Activated T-cell treated with anti-CD3 and anti-CD28 coated beads for 48 hours (primary cell): ENCODE results near the gene DOCK10.
A peak's percentile ranks its signal among the peaks of the same experiment; 100 is the strongest.

Experiments used
- DNase-seq: peaks from one replicate; pipeline ENCODE4 v3.0.0-alpha.2; 2020; ENCODE audit warnings: low read depth

Gene DOCK10

DNA sequence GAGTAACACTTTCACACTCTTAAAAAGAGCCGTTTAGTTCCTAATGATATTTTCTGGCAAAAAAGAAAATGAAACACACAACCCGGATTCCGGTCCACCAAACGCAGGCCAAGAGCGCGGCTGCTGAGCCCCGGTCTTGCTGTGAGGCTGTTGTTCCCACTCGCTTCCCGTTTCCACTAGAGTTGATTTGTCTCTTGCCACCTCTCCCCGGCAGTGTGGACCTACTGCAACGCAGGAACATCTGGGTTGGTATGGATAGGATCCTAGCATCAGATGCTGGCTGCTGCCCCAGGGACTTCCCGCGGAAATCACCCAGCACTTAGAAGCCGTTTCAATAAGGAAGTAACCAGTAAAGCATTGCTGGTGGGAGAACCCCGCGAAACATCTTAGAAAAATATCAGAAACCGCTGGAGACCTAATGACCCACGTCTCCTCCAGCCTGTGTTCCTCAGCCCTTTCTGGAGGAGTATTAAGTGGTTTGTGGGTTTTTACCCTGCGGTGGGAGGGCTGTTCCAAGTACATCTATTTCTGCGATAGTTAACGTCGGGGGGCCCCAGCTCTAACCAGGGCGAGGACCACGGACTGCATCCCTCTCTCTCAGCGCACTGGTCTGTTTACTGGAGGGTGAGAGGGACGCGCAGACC is 939 bp downstream of the DOCK10 start:
- DNase-seq: peak; percentile 45

DNA sequence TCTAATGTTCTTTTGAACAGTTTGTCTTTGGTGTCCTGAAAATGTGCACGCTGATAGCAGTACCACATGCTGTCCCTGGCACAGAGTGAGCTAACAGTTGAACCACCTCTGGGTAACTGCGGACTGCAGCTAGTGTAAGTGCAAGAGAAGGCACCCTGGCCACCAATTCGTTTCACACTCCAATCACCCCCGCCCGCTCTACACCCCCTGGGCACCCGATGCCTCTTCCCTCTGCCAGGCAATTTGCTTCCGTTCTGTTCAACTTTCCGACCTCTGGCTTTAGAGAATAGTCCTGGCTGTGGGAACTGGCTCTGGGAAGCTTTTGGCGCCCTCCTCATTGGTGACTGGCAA is 1.4 kb downstream of the DOCK10 start:
- DNase-seq: peak; percentile 32

DNA sequence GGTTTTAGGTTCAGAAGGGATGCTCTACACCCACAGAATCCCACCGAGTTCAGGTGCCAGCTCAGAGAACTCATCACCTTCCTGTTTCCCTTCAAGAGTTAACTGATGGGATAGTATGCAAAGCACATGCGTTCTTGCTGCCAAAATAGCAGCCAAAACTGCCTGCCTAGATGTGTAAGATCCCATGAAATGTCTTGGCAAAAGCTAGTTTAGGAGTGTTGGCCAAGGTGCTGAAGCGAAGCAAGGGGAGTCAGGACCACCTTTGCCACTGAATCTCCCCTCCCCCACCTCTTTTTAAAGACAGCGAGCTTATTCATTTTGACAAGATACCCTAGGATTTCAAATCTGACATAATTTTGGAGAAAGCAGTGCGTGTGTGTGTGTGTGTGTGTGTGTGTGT is 2.1 kb downstream of the DOCK10 start:
- DNase-seq: no peak

DNA sequence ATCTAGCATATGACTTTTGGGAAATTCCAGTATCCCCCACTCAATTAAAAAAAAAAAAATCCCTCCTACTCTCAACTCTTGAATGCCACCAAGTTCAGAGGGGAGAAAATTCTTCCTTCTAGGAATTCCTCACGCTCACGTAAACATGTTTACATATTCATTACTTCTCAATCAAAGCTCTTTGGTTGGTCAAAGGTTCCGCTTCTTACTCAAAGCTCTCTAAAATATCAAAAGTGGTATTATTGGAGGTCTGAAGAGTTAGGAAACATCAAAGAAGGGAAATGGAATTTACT is 4.1 kb downstream of the DOCK10 start:
- DNase-seq: no peak

DNA sequence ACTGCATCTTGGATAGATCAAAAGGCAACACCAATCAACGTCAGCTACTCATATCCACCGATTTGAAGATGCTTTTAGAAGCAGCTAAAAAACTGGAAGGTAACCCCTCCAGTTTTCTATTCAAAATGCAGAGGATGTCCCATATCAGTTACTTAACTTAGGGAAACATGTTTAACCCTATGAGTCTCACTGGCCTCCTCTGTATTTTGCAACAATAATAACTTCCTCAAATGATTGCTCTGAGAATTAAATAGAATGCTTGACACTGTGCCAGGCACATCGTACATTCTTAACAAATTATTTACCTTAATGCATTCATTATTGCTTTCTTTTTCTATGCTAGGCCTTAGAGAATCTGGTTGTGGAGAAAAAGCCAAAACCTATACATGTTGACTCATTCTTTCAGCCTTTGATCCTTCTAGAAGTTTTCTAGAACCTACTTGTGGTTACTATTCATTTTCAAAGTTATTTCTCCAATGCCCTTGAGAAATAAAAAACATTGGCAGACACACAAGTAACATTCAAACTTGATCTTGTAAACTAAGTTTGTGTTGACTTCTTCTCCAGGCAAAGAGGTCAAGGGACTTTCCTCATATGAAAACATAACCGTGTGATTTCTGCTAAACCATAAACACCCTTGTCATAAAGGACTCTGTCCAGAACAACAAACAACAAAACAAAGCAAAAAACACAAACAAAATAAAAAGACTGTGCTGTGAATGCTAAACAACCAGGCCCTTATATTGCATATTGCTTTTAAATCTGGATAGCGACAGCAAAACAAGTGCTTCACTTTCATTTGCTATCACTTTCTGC is 4.6 kb downstream of the DOCK10 start:
- DNase-seq: no peak

DNA sequence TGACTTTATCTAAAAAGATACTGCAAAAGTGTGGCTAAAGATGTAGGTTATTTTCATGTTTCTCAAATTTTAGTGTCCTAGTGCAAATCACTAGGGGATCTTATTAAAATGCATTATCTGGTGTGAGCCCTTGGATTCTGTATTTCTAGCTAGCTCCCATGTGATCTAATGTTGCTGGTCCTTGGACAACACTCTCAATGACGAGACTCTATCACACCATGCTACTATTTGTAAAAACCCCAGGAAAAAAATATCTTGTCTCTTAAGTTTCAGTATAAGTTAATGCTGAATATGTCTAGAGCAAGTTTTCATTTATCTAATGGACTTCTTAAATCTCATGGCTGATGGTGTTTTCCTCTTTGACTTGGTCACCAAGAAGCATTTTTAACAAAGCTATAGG is 5.8 kb downstream of the DOCK10 start:
- DNase-seq: no peak

DNA sequence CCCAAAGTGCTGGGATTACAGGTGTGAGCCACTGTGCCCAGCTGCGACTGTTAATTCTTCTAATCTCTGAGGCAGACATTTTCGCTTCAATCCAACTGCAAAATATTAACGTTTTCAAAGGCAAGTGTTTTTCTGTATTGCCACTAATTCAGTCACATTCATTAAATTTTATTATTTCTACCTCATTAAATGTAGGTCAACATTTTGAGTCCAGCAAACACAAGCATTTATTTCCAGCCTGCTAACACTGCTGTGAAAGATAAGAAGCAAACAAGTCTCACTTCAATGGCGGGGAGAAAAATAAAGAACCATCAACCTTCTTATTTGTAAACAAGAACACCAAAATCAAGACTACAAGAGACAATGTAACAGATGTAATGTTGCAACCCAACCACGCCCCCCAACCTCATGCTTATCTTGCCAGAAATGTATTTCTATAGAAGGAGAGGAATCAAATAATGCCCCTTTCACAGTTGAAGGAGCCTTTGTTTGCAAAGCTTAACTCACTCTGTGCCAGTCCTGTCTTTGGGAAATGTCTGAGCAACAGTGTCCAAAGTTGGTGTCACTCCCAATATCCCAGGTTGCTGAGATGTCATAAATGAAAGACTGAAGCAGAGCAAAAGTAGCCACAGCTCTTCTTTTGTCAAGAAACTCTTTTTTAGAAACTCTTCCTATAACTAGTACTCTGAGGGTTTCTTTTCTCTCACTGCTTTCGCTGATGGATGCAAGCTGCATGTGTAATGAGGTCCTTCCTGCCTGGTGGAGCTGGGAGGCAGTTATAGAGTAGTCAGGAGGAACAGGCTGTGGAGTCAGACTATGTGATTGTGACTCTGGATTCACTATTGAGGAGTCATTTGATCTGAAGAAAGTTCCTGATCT is 8.6 kb downstream of the DOCK10 start:
- DNase-seq: no peak

DNA sequence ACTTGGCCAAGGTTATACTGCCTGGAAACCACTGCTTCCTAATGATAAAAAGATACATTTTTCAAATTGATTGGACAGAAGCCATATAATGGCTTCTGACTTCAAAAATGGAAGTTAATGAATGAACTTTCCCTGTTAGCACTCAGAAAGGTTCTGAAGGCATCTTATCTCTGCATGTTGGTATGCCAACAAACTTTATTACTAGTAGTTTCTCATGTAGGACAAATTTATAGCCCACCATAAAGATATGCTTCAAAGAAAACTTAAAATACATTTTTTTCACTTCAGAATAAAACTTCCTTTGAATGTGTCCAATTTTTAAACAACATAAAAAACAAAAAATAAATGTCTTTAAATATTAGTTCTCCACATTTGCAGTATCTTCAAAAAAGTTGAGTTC is 10.0 kb downstream of the DOCK10 start:
- DNase-seq: no peak

DNA sequence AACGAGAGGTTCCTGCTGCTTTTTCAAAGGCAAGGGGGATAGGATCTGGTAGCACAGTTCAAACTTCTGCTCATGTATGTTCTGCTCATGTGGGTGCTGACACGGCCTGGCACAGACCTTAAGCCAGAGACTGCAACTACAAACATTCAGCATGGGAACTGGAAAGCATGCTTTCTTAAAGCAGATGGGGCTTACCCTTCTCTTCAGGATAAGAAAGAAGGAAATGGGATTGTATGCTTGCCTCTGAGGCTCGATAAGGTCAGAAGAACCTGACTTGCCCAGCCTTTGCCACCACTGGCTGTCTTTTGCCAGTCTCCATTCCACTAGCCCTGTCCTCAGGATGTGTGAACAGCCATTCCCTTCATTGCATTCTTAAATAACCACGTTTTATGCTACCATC is 10.7 kb downstream of the DOCK10 start:
- no peak for DNase-seq

DNA sequence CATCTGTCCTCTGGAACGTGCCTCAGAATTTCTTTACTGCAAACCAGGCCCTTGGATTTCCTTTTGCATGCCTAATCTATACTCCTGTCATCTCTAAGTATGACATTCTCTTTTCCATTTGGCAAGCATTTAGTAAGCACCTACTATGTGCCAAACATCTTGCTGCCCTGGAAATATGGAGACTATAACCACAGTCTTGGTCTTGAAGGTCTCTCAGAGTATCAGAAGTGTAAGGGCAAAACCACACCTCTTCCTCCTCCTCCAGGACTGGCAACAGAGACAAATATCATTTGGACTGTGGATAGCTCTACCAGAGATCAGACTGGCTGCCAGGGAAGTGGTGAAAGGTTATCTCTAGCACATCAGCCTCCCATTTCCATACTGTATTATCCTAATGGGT is 11.4 kb downstream of the DOCK10 start:
- DNase-seq: no peak

DNA sequence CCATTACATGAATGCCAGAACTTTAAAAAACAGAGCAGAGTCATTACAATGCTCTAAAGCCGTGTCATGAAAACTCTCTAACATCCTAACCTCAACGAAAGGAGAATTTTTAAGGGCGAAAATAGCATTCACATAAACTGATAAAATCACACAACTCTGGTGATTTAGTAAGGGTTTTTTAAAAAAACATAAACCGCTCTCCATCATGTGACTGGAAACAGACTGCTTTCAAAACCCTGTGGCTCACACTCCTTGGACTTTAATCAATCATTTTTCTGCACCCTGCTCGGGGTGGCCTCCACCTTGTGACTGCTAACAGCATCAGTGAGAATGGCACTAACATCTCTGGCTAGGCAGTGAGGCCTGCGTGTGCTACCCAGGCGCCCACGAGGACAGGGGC is 12.1 kb downstream of the DOCK10 start:
- peak; percentile 34 for DNase-seq

DNA sequence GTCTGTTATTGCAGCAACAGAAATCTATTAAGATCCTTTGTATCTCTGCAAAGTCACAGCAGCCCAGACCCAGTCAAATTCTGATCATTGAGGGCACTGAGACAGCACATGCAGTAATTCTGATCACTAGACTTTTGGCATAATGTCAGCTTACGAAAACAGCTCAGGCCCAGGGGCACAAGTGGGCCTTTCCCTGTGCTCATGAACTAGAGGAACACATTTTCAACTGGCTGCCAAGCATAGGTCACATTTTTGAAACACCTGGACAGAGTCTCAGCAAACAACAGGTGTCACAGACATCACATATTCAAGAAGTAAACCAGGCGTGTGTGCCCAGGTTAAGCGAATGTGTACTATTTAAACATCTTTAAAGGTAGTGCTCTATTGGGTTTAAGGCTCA is 13.7 kb downstream of the DOCK10 start:
- DNase-seq: no peak

DNA sequence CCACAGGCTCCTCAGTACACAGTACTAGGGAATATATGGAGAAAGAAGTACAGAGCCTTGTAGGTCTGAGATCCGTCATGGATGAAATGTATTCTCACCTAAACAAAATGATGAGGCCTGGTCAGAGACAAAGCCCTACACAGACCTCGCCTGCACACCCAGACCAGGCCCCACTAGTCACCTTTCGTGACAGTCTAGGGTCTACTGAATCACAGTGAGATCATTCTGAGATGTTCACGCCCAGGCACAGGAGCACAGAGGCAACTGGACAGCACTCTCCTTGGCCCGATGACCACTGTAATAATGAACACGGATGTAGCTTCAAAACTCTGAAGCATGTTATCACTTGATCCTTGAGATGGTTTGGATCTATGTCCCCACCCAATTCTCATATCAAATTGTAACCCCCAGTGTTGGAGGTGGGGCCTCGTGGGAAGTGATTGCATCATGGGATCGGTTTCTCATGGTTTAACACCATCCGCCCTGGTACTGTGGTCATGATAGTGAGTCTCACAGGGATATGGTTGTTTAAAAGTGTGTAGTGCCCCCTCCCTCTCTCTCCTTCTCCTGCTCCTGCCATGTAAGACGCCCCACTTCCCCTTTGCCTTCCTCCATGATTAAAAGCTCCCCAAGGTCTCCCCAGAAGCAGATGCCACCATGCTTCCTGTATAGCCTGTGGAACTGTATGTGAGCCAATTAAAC is 15.1 kb downstream of the DOCK10 start:
- DNase-seq: no peak

DNA sequence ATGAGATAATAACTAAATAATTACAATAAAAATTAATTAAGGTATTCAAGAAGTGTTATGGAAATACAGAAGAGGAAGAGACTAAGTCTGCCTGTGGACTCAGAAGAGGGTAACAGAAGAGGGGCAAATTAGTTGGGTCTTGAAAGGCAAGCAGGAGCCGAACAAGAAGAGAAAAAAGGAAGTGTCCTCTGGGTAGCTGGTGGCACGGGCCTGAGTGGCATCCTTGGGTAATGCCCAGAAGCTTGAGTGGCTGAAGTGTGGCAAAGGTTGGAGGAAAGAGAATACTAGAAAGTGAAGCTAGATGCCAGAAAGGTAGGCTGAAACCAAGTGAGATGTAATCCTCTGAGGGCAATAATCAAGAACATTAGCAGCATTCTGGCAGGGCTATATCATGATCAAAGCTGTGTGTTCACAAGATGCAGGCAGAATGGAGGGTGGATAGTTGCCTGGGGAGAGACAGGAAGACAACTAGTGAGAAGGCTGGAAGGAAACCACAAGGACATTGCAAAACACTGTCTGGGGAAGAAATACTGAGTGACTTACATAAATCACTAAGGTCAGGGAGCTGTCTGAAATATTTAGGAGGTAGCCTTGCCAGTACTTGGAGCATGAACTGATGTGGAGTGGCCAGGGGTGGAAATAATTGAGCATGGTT is 16.2 kb downstream of the DOCK10 start:
- DNase-seq: no peak

DNA sequence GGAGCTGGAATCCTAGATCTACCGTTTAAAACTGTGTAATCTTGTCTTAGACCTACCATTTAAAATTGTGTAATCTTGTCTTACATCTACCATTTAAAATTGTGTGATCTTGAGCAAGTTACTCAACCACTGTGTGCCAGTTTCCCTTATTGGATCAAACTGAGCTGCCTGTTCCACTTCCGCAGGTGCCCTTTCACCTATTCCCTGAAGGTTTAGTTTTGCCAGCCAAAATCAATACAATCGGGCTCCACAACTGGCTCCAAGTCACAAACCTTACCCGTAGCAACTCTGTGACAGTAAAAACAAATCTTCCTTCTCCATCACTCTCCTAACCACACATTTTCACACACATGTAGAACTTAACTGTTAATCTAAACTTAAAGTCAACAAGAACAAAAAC is 20.1 kb downstream of the DOCK10 start:
- DNase-seq: no peak

DNA sequence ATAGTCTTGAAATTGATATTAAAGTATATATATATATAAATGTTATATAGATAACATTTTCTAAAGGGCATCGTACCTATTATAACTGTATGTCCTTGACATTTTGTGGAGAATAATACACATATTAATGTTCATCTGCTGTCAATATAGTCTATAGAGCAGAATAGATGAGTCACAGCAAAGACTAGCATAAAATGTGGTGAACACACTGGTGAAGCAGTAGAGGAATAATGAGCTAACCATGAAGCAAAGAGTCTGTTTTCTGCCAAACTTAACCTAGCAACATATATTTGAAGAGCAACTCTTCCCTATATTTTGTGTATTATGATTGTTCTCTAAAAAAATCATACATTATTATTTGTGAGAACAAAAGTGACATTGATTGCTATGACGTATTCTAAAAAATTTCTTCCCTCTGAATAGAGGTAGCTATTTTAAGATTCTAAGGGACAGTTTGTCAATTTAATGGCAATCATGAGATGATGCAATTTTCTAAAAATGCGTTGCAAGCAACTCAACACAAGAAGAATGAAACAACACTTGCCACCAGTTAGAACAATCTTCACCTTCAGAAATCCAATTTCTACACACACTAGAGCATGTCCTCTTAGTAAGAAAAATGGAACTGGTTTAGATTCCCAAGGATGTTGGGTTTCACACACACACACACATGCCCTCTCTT is 22.0 kb downstream of the DOCK10 start:
- DNase-seq: no peak

DNA sequence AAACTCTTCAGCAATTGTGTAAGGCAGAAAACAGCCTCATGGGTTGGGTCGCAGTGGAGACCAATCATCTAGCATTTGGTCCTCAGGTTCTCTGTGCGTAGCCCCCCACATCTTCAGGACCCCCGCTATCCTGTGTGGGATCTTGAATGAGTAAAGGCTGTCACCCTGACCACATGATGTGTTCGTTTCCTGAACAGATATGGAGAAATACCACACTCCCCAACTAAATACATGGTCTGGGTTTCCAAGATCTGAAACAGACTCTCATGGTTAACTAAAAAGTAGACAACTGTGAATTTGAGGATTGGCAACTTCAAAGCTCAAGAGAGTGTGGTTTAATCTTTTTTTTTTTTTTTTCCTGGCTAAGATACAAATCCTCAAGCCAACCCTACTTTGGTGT is 23.2 kb downstream of the DOCK10 start:
- DNase-seq: no peak

DNA sequence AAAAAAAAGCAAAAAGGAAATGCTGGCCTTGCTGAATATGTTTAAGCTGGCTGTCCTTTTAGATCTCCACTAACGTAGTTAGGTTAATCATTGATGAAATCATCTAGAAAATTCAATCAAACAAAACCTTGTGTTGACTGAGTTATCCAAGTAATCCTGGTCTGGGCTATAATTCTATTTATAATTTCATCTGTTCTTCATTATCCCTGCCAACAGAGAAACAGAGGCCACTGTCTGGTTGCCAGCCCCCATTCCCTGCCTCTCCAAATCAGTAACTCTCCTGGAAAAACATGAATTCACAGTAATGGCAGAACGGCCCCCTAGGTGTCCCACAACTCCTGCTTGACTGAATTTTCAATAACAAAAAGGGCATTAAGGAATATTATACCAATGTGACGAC is 24.6 kb downstream of the DOCK10 start:
- no peak for DNase-seq

DNA sequence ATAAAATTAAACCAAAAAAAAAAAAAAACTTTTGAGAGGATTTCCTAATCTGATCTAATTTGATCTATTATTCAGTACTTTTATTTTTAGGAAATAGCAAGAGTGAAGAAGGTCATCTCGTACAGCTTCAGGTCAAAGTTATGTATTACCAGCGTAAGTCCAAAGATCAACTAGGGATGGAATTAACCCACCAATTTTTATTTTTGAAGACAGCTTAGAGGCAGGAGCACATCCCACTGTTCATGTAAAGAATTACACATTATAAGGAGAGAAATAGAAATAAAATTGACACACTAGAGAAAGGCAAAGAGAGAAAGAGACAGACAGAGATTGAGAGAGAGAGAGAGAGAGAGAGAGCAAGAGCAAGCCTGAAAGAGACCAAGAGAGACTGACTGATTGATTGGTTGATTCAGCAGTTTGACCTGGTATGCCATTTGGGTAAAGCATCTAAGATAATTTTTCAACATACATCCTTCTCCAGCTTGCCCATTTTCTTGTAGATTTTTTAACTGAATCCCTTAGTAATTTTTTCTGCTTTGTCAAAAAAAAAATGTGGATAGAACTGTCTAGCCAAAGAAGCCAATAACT is 25.1 kb downstream of the DOCK10 start:
- no peak for DNase-seq

DNA sequence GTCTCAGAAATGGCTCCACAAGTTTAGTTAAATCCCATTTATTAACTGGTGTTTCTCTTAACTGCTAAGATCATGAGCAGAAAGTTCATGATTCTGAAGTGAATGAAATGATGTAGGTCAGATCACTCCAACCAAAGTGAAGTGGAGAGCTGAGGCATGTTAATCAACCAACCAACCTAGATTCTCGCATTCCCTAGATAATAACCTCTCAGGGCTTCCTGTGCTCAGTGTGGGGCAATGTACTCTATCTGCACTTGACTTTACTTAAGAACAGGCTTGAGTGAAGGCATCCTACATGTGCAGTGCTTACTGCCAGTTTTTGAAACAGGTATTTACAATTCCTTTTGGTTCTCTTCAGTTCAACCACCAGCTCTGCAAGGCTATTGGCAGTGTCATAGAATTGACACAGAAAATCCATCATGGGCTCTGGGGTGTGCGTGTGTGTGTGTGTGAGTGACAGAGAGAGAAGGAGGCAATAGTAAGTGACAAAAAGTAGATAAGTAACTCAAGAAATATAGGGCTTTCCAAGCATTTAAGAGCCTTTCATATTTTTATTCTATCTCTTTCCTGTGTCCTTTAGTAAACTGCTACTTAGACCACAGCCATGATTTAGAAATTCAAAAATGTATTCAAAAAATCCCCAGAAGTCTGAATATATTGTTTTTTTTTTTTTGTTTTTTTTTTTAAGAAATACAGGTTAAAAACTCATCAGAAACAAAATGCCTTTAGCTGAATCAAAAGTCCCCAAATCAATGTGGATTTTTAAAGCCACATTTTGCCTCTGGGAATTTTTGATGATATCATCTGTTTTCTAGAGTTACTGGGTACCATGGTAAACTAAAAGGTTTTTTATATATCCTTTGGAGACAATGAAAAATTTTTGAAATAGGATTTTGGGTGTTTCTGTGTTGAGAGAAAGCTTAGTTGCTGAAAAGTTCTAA is 28.6 kb downstream of the DOCK10 start:
- no peak for DNase-seq
